Activated naive CD8-positive, alpha-beta T cell treated with anti-CD3 and anti-CD28 coated beads, Interleukin-2, amount 50 U/mL, for 16 hours (primary cell): ENCODE results near the gene TMEM89.
A peak's percentile ranks its signal among the peaks of the same experiment; 100 is the strongest.

Experiments
- DNase-seq: peaks from one replicate; pipeline ENCODE4 v3.0.0-alpha.2; 2020; ENCODE audit warnings: low read depth, low spot score

Gene TMEM89, protein sequence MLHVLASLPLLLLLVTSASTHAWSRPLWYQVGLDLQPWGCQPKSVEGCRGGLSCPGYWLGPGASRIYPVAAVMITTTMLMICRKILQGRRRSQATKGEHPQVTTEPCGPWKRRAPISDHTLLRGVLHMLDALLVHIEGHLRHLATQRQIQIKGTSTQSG

GRCh38 chr3:48621461-48621869 lies at the start of gene TMEM89:
TMEM89 (minus strand) TSS chr3:48621769; CDS start chr3:48621756, 13 bp downstream.
- DNase-seq: no peak

DNA sequence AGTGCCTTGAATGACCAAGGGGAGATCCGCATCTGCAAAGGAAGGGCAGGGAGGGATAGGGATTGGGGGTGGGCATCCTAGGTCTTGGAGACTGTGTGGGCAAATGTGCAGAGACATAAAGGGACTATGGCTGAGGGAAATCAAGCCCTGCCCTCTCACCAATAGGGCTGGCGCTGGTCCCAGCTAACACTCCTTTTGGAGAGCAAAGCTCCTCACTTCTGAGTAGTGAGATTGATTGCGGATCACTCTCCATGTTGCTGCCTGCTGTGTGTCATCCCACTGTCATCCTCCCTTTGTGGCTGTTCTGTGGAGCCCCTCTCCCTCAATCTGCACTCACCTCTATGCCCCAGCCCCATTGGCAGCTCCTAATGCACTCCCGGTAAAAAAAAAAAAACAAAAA lies 43.4 kb upstream of the TMEM89 start:
- no peak for DNase-seq

DNA sequence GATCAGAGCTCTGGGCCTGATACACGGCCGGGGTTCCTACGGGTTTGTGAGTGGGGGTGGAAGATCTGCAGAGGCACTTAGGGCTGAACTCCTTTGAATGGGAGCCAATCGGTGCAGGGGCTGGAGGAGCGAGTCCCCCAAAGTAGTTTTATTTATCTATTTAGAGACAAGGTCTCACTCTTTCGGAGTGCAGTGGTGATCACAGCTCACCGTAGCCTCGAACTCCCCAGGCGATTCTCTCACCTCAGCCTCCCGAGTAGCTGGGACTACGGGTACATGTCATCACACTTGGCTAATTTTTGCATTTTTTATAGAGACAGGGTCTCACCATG lies 42.7 kb upstream of the TMEM89 start:
- no peak for DNase-seq

DNA sequence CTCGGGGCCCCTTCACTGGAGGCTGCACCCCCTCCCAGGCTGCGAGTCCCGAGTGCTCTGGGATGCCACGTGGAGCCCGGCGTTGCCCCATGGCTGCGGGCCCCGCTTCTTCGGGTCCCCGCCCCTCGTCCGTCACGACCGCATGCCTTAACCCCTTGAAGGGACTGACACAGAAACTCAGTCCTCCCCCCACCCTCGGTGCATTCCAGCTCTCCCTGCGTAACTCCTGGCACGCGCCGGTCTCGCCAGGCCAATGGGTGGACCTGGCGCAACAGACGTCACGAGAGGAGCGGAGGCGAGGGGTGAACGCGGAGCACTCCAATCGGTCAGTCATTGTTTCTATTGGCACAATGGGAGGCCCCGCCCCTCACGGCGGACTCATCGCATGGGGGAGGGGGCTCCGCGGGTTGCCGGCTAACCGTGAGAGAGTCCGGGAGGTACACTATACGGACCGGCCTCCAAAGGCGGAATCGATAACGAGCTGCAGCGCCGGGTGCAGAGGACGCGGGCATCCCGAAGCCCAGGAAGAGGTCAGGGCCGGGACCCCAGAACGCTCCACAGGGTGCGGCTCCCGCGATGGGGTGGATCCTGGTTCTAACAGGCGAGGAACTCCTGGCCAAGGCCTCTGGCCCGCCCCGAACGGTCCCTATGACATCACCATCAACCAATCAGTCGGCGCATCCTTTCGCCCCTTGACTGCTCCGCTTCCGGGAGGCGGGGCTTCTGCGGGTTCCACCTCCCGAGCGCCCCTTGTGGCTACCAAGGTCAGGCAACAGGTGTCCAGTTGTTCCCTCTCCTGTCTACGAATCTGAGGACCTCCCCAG lies 42.1 kb upstream of the TMEM89 start:
- peak; percentile 64 for DNase-seq

GRCh38 chr3:48662753-48663488 lies 41.4 kb upstream of the TMEM89 start, which contains the start of gene CELSR3:
CELSR3 (minus strand) TSS chr3:48662886; CDS start chr3:48662634, 252 bp downstream.
- no peak for DNase-seq

DNA sequence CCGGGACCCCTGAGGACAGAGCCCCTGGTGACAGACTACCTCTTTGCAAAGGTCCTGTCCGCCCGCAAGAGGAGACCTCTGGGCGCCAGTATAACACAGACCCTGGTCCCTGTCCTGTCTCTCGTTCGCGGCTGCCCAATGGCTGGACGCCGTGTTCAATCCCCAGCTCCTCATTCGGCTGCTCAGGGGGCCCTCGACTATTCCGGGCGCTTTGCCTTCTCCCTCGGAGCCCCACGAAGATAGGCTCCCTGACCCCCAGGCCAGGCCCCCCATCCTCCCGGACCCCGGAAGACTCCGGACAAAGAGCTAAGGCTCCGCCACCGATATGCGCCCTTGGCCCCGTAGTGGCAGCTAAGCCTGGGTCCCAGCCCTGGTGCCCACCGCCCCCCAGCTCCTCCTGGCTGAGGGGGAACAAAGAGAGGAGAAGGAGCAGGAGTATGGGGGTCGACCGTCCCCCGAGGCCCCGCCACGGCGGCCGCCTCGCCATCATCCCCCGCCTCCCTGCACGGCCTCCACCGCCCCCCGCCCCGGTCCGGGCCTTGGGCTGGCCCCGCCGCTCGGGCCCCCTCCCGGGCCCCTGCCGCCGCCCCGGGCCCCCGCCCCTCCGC lies 40.7 kb upstream of the TMEM89 start:
- DNase-seq: no peak

GRCh38 chr3:48661501-48662144 lies 40.1 kb upstream of the TMEM89 start:
- DNase-seq: peak; percentile 40

DNA sequence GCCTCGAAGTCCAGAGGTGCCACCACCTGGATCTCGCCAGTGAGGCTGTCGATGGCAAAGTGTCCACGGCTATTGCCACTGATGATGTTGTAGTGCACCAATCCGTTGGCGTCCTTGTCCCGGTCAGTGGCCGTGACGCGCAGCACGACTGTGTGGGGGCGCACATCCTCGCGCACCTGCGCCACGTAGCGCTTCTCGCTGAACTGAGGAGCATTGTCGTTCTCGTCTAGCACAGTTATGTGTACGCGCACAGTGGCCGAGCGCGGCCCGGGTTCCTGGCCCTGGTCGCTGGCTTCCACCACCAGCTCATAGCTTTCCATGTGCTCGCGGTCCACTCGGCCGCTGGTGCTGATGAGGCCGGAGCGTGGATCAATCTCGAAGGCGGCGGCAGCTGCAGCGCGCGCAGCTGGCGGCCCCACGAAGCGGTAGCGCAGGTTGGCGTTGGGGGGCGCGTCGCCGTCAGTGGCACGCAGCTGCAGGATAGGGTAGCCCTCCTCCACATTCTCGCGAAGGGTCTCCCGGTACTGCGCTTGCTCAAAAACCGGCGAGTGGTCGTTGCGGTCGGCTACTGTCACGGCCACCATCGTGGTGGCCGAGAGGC lies 39.3 kb upstream of the TMEM89 start:
- no peak for DNase-seq

DNA sequence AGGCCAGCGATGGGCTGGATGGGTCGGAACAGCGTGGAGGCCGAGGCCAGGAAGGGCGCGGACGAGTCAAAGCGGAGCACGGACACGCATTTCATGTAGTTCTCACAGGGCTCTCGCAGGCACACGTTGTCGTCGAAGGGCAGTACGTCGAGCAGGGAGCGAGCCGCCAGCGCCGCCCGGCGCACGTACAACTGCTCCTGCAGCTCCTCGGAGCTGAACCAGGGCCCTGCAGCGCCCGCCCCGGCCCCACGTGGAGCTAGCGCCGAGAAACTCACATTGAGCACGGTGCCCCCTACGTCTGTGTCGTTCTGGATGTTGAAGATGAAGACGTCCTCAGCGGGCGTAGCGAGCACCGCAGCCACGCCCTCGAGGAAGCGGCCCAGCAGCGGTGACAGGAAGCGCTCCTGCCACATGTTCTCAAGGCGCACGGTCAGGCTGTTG lies 35.3 kb upstream of the TMEM89 start:
- DNase-seq: no peak

- peak; percentile 63 for DNase-seq
Measured at GRCh38 chr3:48656061-48656840, 34.7 kb upstream of the TMEM89 start.

GRCh38 chr3:48655606-48656005 lies 34.0 kb upstream of the TMEM89 start:
- peak; percentile 33 for DNase-seq

GRCh38 chr3:48655063-48655462 lies 33.5 kb upstream of the TMEM89 start:
- DNase-seq: no peak

- DNase-seq: no peak
Measured at GRCh38 chr3:48652923-48653715, 31.6 kb upstream of the TMEM89 start.

DNA sequence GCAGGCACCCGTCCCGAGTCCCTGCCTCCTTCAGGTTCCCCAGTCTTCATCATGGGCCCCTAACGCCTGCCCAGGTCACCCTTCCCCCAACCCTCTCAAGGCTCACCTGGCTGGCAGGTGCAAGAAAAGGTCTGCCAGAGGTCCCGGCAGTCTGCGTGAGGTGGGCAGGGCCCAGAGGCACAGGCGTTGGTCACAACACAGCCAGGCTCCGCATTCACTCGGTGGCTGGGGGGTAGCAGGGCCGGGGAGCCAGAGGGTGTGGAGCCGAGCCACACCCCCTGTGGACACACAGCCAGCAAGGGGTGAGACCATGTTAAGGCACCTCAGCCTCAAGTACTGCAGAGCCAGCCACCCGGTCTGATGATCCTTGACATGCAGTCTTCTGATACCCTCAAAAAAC lies 30.2 kb upstream of the TMEM89 start:
- DNase-seq: no peak

GRCh38 chr3:48650723-48651122 lies 29.2 kb upstream of the TMEM89 start:
- DNase-seq: no peak

DNA sequence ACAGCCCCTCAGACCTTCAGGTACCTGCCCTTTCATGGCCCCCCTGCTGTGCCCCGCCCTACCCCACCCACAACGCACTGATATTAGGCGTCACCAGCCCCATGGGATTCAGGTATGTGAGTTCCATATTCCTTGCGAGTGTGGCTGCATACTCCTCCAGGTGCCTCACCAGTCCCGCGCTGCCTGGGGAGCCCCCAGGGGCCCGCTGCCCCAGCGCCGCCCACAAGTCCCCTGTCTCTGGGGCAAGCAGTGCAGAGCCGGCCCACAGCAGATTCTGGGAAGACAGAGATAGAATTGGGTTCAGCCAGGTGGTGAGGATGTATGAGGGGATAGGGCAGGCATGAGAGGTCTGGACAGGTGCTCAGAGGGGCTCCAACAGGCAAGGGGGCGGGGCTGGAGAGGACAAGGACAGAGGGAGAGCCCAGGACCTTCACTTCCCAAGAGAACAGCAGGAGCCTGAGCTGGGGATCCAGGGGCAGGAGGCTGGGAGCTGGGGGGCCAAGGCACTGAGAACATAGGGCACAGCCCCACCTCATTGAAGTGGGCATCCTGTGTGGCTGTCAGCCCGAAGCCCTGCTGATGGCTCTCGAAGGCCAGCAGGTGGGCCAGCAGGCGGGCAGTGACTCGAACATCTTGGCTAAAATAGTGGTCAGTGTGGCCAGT lies 26.8 kb upstream of the TMEM89 start:
- no peak for DNase-seq

DNA sequence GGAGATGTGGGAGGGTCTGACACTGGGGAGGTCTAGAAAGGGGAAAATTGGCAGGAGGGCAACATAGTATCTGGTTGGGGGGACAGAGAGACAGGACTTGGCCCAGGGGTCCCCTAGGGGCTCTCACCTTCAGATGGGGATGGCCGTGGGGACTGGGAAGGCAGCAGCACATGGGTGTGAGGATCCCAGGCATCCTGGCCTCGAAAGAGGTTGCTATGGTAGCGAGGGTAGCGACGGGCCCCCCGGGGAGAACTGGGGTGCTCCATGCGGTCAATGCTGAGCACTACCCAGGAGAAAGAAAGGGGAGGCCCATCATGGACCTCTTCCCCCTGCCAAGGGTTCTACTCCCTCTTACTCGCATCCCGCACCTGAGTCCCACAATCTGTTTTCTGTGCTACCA lies 26.1 kb upstream of the TMEM89 start:
- DNase-seq: no peak

GRCh38 chr3:48644898-48645760 lies 23.6 kb upstream of the TMEM89 start:
- DNase-seq: no peak
